ENCODE measurements around the gene P2RX1. TPM values are rescaled to one million over a fixed set of nuclear protein-coding genes. Genes with fewer than 3 reads are reported as not detected.

Gene P2RX1
- total and polyA plus RNA-seq, 2 donors: 3.6 to 6.0 TPM

DNA sequence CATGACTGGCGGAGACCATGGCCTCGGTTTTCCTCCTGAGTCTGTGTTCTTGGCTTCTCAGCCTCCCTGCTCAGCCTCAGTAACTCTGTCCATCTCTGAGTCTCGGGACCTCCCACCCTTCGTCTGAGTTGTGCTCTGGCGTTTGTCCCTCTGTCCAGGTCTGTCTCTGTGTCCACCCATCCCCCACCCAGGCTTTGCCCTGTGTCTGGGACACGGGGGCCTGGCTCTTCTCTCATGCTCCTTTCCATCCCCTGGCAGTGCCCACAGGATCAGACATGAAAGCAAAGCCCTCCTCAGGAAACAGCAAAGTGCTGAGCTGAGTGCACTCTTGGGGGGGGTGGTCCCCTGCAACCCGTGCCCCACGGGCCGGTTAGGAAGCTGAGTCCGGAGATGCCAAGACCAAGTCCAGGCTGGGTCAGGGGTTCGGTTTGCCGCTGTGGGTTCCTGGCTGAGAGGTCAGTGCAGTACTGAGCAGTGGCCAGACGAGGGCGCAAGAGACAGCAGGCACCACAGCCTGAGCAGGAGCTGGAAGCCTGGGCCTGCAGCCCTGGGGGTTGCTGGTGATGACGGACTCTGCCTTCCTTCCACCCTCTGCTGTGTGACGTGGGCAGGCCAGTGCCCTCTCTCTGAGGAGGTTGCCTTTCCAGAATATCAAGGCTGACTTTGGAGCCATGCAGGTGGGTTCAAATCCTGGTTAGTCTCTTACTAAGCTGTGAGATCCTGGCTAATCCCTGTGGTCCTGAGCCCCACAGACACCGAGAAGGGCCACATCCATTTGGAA is 2.5 kb downstream of the P2RX1 start:
- Histone ChIP-seq H3K4me3 (ENCODE audit: low read length in 2 of 2) (peak overlapping the region; percentile 16 to 20), H3K36me3 (ENCODE audit: control insufficient read depth in 2 of 2, insufficient read depth in 2 of 2, low read length in 1 of 2) (no peaks in the 10 kb centered on the region), H3K9me3 (ENCODE audit: control insufficient read depth in 2 of 2, insufficient read depth in 1 of 2, low read length in 1 of 2) (peaks cover 1 to 24% of the 10 kb centered on the region in 2 donors), H3K4me1 (ENCODE audit: control insufficient read depth in 2 of 2, insufficient read depth in 2 of 2, low read length in 2 of 2) (peaks cover 57 to 80% of the 10 kb centered on the region in 2 donors), H3K27ac (ENCODE audit: low read depth in 1 of 2, low read length in 1 of 2) (peak overlapping the region in 1 of 2 donors; percentile 87), H3K27me3 (ENCODE audit: control insufficient read depth in 2 of 2, insufficient read depth in 1 of 2, low read length in 1 of 2) (no peaks in the 10 kb centered on the region)
- peak in 6 of 9 donors; percentile 51 to 86 (median 74) for DNase-seq (ENCODE audit: low read depth in 6 of 9, low spot score in 9 of 9)
- WGBS: 31% methylated on average over 17 of the region's 17 CpGs

GRCh38 chr17:3912827-3913226 is 3.4 kb downstream of the P2RX1 start:
- Histone ChIP-seq H3K4me1 (ENCODE audit: control insufficient read depth in 2 of 2, insufficient read depth in 2 of 2, low read length in 2 of 2) (peaks cover 57 to 78% of the 10 kb centered on the region in 2 donors), H3K4me3 (ENCODE audit: low read length in 2 of 2) (no peak overlapping the region), H3K27me3 (ENCODE audit: control insufficient read depth in 2 of 2, insufficient read depth in 1 of 2, low read length in 1 of 2) (no peaks in the 10 kb centered on the region), H3K9me3 (ENCODE audit: control insufficient read depth in 2 of 2, insufficient read depth in 1 of 2, low read length in 1 of 2) (peaks cover 1 to 24% of the 10 kb centered on the region in 2 donors), H3K36me3 (ENCODE audit: control insufficient read depth in 2 of 2, insufficient read depth in 2 of 2, low read length in 1 of 2) (no peaks in the 10 kb centered on the region), H3K27ac (ENCODE audit: low read depth in 1 of 2, low read length in 1 of 2) (no peak overlapping the region)
- no peak for DNase-seq (ENCODE audit: low read depth in 6 of 9, low spot score in 9 of 9)
- 96% methylated on average over 2 of the region's 2 CpGs for WGBS

GRCh38 chr17:3911271-3912053 is 4.8 kb downstream of the P2RX1 start:
- Histone ChIP-seq H3K27ac (ENCODE audit: low read depth in 1 of 2, low read length in 1 of 2) (peak overlapping the region; percentile 81 to 87), H3K4me1 (ENCODE audit: control insufficient read depth in 2 of 2, insufficient read depth in 2 of 2, low read length in 2 of 2) (peaks cover 43 to 72% of the 10 kb centered on the region in 2 donors), H3K27me3 (ENCODE audit: control insufficient read depth in 2 of 2, insufficient read depth in 1 of 2, low read length in 1 of 2) (no peaks in the 10 kb centered on the region), H3K4me3 (ENCODE audit: low read length in 2 of 2) (no peak overlapping the region), H3K36me3 (ENCODE audit: control insufficient read depth in 2 of 2, insufficient read depth in 2 of 2, low read length in 1 of 2) (no peaks in the 10 kb centered on the region), H3K9me3 (ENCODE audit: control insufficient read depth in 2 of 2, insufficient read depth in 1 of 2, low read length in 1 of 2) (peaks cover 1 to 16% of the 10 kb centered on the region in 2 donors)
- peak in 7 of 9 donors; percentile 65 to 95 (median 82) for DNase-seq (ENCODE audit: low read depth in 6 of 9, low spot score in 9 of 9)
- 29% methylated on average over 30 of the region's 30 CpGs for WGBS

DNA sequence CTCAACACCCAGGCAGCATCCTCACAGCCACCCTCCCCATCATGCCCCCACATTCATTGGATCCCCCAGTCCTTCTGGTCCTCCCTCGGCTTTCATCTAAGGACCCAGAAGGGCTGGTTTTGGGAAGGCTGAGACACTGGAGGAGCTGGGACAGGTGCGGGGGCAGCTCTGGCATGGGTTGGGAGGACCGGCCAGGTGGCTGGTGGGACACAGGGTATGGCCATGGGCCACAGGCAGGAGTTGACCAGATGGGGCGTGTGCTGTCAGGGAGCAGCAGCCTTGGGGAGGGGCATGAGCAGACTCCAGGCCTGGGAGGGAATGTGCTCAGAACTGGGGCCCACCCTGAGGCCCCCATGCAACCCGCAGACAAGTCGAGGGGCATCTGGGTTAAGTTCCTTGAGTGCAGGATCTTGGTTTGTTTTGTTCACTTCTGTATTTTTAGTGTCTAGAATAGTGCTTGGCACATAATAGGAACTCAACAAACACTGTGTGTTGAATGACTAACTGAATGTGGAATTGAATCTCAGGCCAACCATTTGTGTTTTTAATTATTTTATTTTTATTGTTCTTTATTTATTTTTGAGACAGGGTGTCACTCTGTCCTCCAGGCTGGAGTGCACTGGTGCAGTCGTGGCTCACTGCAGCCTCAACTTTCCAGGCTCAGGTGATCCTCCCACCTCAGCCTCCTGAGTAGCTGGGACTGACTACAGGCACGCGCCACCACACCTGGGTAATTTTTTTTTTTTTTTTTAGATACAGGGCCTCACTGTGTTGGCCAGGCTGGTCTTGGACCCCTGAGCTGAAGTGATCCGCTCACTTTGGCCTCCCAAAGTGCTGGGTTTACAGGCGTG is 5.6 kb downstream of the P2RX1 start:
- WGBS: 66% methylated on average over 11 of the region's 11 CpGs
- Histone ChIP-seq H3K36me3 (ENCODE audit: control insufficient read depth in 2 of 2, insufficient read depth in 2 of 2, low read length in 1 of 2) (no peaks in the 10 kb centered on the region), H3K4me1 (ENCODE audit: control insufficient read depth in 2 of 2, insufficient read depth in 2 of 2, low read length in 2 of 2) (peaks cover 35 to 69% of the 10 kb centered on the region in 2 donors), H3K9me3 (ENCODE audit: control insufficient read depth in 2 of 2, insufficient read depth in 1 of 2, low read length in 1 of 2) (peaks cover 1 to 16% of the 10 kb centered on the region in 2 donors), H3K27me3 (ENCODE audit: control insufficient read depth in 2 of 2, insufficient read depth in 1 of 2, low read length in 1 of 2) (no peaks in the 10 kb centered on the region), H3K4me3 (ENCODE audit: low read length in 2 of 2) (no peak overlapping the region), H3K27ac (ENCODE audit: low read depth in 1 of 2, low read length in 1 of 2) (peak overlapping the region; percentile 78 to 87)
- no peak for DNase-seq (ENCODE audit: low read depth in 6 of 9, low spot score in 9 of 9)

- H3K36me3 ChIP-seq (ENCODE audit: control insufficient read depth in 2 of 2, insufficient read depth in 2 of 2, low read length in 1 of 2): no peaks in the 10 kb centered on the region
- WGBS: 98% methylated on average over 12 of the region's 12 CpGs
- H3K4me1 ChIP-seq (ENCODE audit: control insufficient read depth in 2 of 2, insufficient read depth in 2 of 2, low read length in 2 of 2): peaks cover 21 to 67% of the 10 kb centered on the region in 2 donors
Measured at GRCh38 chr17:3909257-3909656, 7.0 kb downstream of the P2RX1 start.

GRCh38 chr17:3907483-3908216 is 8.6 kb downstream of the P2RX1 start:
- no peak overlapping the region for H3K27ac ChIP-seq (ENCODE audit: low read depth in 1 of 2, low read length in 1 of 2)
- no peaks in the 10 kb centered on the region for H3K36me3 ChIP-seq (ENCODE audit: control insufficient read depth in 2 of 2, insufficient read depth in 2 of 2, low read length in 1 of 2)
- H3K9me3 ChIP-seq (ENCODE audit: control insufficient read depth in 2 of 2, insufficient read depth in 1 of 2, low read length in 1 of 2): peaks cover 1 to 22% of the 10 kb centered on the region in 2 donors
- H3K4me3 ChIP-seq (ENCODE audit: low read length in 2 of 2): no peak overlapping the region
- DNase-seq (ENCODE audit: low read depth in 6 of 9, low spot score in 9 of 9): no peak
- peaks cover 13 to 68% of the 10 kb centered on the region in 2 donors for H3K4me1 ChIP-seq (ENCODE audit: control insufficient read depth in 2 of 2, insufficient read depth in 2 of 2, low read length in 2 of 2)
- H3K27me3 ChIP-seq (ENCODE audit: control insufficient read depth in 2 of 2, insufficient read depth in 1 of 2, low read length in 1 of 2): no peaks in the 10 kb centered on the region
- 95% methylated on average over 11 of the region's 11 CpGs for WGBS

More at GRCh38 chr17:3909257-3909656, 7.0 kb downstream of the P2RX1 start:
- no peak overlapping the region for H3K4me3 ChIP-seq (ENCODE audit: low read length in 2 of 2)
- peaks cover 1 to 22% of the 10 kb centered on the region in 2 donors for H3K9me3 ChIP-seq (ENCODE audit: control insufficient read depth in 2 of 2, insufficient read depth in 1 of 2, low read length in 1 of 2)
- no peak overlapping the region for H3K27ac ChIP-seq (ENCODE audit: low read depth in 1 of 2, low read length in 1 of 2)
- DNase-seq (ENCODE audit: low read depth in 6 of 9, low spot score in 9 of 9): no peak
- no peaks in the 10 kb centered on the region for H3K27me3 ChIP-seq (ENCODE audit: control insufficient read depth in 2 of 2, insufficient read depth in 1 of 2, low read length in 1 of 2)

- Histone ChIP-seq H3K4me3 (ENCODE audit: low read length in 2 of 2) (no peak overlapping the region), H3K27me3 (ENCODE audit: control insufficient read depth in 2 of 2, insufficient read depth in 1 of 2, low read length in 1 of 2) (no peaks in the 10 kb centered on the region), H3K36me3 (ENCODE audit: control insufficient read depth in 2 of 2, insufficient read depth in 2 of 2, low read length in 1 of 2) (no peaks in the 10 kb centered on the region), H3K4me1 (ENCODE audit: control insufficient read depth in 2 of 2, insufficient read depth in 2 of 2, low read length in 2 of 2) (peaks cover 13 to 62% of the 10 kb centered on the region in 2 donors), H3K9me3 (ENCODE audit: control insufficient read depth in 2 of 2, insufficient read depth in 1 of 2, low read length in 1 of 2) (peaks cover 1 to 19% of the 10 kb centered on the region in 2 donors), H3K27ac (ENCODE audit: low read depth in 1 of 2, low read length in 1 of 2) (no peak overlapping the region)
- DNase-seq (ENCODE audit: low read depth in 6 of 9, low spot score in 9 of 9): no peak
- 96% methylated on average over 4 of the region's 4 CpGs for WGBS
Measured at GRCh38 chr17:3906881-3907280, 9.4 kb downstream of the P2RX1 start.

GRCh38 chr17:3905017-3905520 is 11.2 kb downstream of the P2RX1 start:
- H3K36me3 ChIP-seq (ENCODE audit: control insufficient read depth in 2 of 2, insufficient read depth in 2 of 2, low read length in 1 of 2): no peaks in the 10 kb centered on the region
- DNase-seq (ENCODE audit: low read depth in 6 of 9, low spot score in 9 of 9): peak in 1 of 9 donors; percentile 48
- H3K4me1 ChIP-seq (ENCODE audit: control insufficient read depth in 2 of 2, insufficient read depth in 2 of 2, low read length in 2 of 2): peaks cover 0 to 44% of the 10 kb centered on the region in 2 donors
- H3K4me3 ChIP-seq (ENCODE audit: low read length in 2 of 2): no peak overlapping the region
- WGBS: 57% methylated on average over 11 of the region's 11 CpGs
- H3K9me3 ChIP-seq (ENCODE audit: control insufficient read depth in 2 of 2, insufficient read depth in 1 of 2, low read length in 1 of 2): peaks cover 0 to 6% of the 10 kb centered on the region in 2 donors
- H3K27ac ChIP-seq (ENCODE audit: low read depth in 1 of 2, low read length in 1 of 2): peak overlapping the region in 1 of 2 donors; percentile 47
- no peaks in the 10 kb centered on the region for H3K27me3 ChIP-seq (ENCODE audit: control insufficient read depth in 2 of 2, insufficient read depth in 1 of 2, low read length in 1 of 2)
